Measurements from ENCODE around the gene PTPN18.

Gene PTPN18

GRCh38 chr2:130368786-130369185 is 12.9 kb downstream of the PTPN18 start:
- no peak for DNase-seq

GRCh38 chr2:130369311-130369964 is 13.6 kb downstream of the PTPN18 start:
- DNase-seq, result no peak

GRCh38 chr2:130369965-130370341 is 14.1 kb downstream of the PTPN18 start:
- no peak for DNase-seq

GRCh38 chr2:130370490-130370889 is 14.6 kb downstream of the PTPN18 start:
- DNase-seq, result no peak

- no peak for DNase-seq
Observed at GRCh38 chr2:130371723-130372054, 15.8 kb downstream of the PTPN18 start.

- DNase-seq, result peak; percentile 77
Observed at GRCh38 chr2:130372055-130372832, 16.4 kb downstream of the PTPN18 start.

GRCh38 chr2:130372833-130373807 is 17.3 kb downstream of the PTPN18 start:
- no peak for DNase-seq

- DNase-seq, result no peak
Observed at GRCh38 chr2:130373808-130374365, 18.0 kb downstream of the PTPN18 start.

GRCh38 chr2:130374587-130375290 is 18.9 kb downstream of the PTPN18 start:
- no peak for DNase-seq

GRCh38 chr2:130375291-130376266 is 19.7 kb downstream of the PTPN18 start:
- no peak for DNase-seq

GRCh38 chr2:130376433-130377293 is 20.8 kb downstream of the PTPN18 start:
- DNase-seq, result no peak

GRCh38 chr2:130377491-130377890 is 21.6 kb downstream of the PTPN18 start:
- DNase-seq, result no peak

- no peak for DNase-seq
Observed at GRCh38 chr2:130378206-130378897, 22.5 kb downstream of the PTPN18 start.

GRCh38 chr2:130378898-130379214 is 23.0 kb downstream of the PTPN18 start:
- DNase-seq, result no peak

- no peak for DNase-seq
Observed at GRCh38 chr2:130380096-130380934, 24.5 kb downstream of the PTPN18 start.

GRCh38 chr2:130381145-130381544 is 25.3 kb downstream of the PTPN18 start:
- no peak for DNase-seq

- DNase-seq, result no peak
Observed at GRCh38 chr2:130381619-130382018, 25.8 kb downstream of the PTPN18 start.

GRCh38 chr2:130382313-130382917 is 26.6 kb downstream of the PTPN18 start:
- DNase-seq, result no peak
